Stimulated activated CD8-positive, alpha-beta memory T cell treated with anti-CD3 and anti-CD28 coated beads, Interleukin-15, amount 100 ng/mL, for 1 hour (primary cell): ENCODE measurements around the gene FRMD4A.
"Not testable (repeated sequence)": the region's sequence is repeated elsewhere in the genome, so short reads cannot be mapped to it uniquely, and the experiment has no call there.

ENCODE experiments used
- DNase-seq: peaks from one replicate; pipeline ENCODE4 v3.0.0-alpha.2; 2020; ENCODE audit warnings: low read depth

The FRMD4A gene

GRCh38 chr10:14146025-14146424 lies 184.7 kb downstream of the FRMD4A start:
- no peak for DNase-seq

DNA sequence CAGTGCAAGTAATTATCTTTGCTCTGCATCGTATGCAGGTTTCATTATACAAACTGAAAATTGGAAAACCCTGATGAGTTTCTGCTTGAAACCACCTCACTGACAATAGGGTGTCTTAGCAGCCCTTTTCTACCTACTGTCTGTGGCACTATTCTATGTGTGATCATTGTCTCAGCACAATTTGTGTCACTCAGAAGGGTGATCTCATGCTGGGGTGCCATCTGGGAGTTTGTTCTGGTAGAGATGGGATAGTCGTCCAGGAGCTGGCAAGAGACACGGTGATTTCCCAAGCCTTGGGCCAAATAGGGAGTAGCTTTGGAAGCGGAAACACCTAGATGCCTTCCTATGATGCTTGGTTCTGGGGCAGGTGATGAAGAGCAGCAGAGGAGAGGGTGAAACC lies 186.3 kb downstream of the FRMD4A start:
- DNase-seq: no peak

DNA sequence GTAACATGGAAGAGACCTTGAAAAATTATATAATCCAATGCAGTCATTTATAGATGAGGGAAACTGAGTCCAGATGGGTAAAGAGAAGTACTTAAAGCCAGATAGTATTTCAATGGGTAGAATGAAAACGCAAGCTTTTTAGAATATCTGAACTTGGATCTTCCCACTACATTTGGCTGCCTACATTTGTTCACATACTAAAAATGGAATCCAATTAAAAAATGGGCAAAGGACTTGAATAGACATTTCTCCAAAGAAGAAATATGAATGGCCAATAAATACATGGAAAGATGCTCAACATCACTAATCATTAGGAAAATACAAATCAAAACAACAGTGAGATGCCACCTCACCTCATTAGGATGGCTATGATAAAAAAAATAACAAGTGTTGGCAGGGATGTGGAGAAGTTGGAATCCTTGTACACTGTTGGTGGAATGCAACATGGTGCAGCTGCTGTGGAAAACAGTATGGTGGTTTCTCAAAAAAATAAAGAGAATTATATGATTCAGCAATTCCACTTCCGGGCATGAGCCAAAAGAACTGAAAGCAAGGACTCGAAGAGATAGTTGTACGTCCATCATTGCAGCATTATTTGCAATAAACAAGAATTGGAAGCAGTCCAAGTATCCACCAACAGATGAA lies 188.0 kb downstream of the FRMD4A start:
- DNase-seq: no peak

- no peak for DNase-seq
These were observed 189.4 kb downstream of the FRMD4A start for GRCh38 chr10:14141283-14141682.

DNA sequence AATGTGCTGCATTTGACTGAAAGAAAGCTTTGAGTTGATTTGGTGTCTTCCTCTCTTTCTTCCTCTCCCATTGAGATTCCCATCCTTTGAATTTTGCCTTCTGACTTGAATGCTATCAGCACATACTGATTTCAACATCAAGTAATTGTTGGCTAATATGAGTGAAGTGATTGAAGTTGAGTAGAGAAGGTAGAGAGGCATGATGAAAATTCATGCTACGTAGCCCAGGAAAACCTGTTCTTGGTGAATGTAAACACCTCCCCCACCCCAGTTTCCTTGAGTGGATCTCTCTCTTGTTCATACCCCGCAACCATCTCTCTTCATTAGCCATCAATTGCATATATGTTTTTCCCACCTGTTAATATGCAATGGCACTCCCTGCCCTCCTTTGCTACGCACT lies 193.3 kb downstream of the FRMD4A start:
- no peak for DNase-seq

DNA sequence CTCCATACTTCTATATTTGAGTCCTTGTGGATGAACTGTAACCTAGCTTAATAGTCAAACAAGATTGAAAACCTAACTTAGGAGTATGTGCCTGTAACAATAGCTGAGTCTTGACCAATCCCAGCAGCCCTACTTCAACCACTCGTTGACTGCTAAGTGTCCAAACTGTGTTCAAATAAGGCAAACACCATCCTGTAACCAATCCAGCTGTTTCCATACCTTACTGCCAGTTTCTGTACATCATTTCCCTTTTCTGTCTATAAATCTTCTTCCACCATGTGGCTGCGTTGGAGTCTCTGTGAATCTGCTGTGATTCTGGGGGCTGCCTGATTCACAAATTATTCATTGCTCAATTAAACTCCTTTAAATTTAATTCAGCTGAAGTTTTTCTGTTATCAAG lies 195.5 kb downstream of the FRMD4A start:
- not testable (repeated sequence) for DNase-seq

DNA sequence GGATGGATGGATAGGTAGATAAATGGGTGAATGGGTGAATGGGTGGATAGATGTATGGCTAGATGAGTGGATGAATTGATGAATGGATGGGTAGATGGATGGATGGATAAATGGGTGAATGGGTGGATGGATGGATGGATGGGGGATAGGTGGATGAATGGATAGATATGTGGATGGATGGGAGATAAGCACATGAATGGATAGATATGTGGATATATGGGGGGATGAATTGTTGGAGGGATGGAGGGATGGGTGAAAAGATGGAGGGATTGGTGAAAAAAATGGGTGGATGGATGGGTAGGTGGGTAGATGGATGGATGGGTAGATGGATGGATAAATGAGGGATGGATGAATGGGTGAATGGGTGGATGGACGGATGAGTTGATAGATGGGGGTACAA lies 196.4 kb downstream of the FRMD4A start:
- DNase-seq: no peak

GRCh38 chr10:14131261-14131960 lies 199.3 kb downstream of the FRMD4A start:
- DNase-seq: no peak

GRCh38 chr10:14129770-14130169 lies 201.0 kb downstream of the FRMD4A start:
- no peak for DNase-seq

DNA sequence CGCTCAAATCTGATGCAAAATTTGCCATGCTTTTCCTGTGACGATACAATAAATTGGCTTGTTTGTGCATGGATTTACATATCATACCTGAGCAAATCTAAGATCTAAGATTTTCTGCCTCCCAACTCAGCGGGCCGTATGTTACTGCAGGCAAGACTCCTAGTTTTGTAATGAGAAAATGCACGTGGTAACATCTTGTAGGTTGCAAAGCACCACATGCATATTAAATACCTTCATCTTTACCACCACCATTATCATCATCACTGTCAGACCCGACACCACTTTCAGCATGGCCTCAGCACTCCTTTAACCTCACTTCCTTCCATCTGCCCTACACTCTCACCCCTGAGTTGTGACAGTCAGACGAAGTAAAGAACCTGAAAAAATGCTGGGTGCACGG lies 202.2 kb downstream of the FRMD4A start:
- DNase-seq: no peak

- DNase-seq: no peak
These were observed 203.9 kb downstream of the FRMD4A start for GRCh38 chr10:14126697-14127440.

GRCh38 chr10:14125564-14125963 lies 205.2 kb downstream of the FRMD4A start:
- DNase-seq: no peak

DNA sequence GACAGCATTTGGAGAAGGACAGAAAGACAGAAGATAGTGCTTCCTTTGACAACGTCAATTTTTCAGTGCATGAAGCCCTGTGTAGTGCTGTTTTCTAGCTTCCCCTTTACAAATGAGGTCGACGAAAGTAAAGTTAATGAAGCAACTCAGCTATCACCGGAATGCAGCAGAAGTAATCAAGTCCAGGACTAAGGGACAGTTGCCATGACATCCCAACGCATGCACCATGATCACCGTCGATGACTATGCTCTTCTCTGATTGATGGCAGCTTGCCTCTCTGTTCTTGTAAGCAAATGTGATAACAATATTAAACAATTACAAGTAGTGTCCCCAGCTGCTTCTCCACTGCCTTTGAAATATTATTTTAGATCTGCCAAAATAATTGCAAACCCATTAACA lies 205.8 kb downstream of the FRMD4A start:
- no peak for DNase-seq

GRCh38 chr10:14123139-14123538 lies 207.6 kb downstream of the FRMD4A start:
- DNase-seq: no peak

GRCh38 chr10:14120812-14121211 lies 209.9 kb downstream of the FRMD4A start:
- no peak for DNase-seq

DNA sequence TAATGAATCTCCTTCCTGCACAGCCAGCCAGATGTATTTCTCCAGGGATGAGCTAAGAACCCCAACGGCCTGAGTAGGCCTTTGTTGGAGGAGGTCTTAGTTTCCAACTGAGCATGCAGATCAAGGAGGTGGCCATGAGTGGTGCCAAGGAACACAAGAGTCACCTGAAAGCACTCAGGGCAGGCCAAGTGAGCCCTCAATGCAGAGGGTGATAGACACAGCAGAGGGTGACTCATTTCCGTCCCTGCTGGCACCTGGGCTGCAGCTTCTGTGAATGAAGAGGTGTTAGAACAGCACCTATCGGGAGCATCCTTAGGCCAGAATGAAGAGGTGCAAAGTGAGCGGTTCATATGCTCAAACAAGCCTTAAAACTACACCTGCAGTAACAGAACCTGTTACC lies 211.8 kb downstream of the FRMD4A start:
- no peak for DNase-seq

DNA sequence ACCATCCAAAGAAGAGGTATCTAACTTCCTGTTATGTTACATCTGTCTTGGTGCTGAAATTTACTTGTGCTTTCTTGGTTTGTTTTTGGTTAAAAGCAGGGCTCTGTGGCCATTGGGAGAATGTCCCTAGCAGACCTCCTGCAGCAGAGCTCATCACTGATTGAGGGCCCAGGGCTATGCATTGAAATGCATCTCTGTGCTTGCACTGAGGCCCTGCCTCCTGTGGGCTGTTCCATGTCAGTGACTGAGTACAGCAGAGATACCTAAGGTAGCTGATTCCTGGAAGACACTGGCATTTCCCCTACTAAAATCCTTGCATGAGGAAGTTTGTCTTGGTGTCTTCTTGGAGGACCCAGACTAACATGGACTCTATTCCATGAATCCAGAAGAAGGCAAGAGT lies 213.9 kb downstream of the FRMD4A start:
- DNase-seq: no peak

- no peak for DNase-seq
These were observed 214.7 kb downstream of the FRMD4A start for GRCh38 chr10:14116021-14116420.

DNA sequence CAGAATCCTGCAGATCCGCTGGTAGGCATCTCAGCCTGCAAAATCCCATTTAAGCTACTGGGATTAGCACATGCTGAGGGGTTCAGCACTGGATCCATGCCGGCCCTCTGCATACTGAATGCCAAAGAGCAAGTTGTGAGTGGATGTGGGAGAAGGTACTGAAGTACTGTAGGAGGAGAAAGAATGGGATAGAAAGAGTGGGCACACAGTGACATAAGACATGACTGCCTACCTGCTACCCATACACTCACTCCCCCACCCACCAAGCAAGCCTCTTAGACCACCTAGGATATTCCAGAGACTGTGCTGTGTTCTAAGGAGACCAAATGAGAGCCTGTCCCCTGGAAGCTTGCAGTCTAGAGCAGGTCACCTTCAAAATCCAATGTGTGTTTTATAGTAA lies 215.9 kb downstream of the FRMD4A start:
- DNase-seq: no peak

DNA sequence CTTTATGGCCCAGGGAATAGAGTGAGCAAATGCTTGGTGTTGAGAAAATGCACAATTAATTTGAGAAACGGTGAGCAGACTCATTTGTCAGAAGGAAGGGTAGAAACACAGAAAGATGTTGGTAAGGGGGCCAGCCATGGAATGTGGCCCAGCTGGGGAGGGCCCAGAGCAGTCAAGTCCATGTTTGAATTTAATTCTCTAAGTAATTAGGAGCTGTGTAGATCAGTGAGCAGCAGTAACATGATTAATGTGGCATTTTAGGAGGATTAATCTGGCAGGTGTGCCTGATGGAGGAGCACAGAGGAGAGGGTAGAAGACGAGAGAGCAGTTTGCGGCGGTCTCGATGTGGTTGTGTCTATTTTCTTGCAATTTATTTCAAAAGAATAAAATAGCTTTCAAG lies 218.7 kb downstream of the FRMD4A start:
- DNase-seq: no peak

GRCh38 chr10:14111208-14111607 lies 219.5 kb downstream of the FRMD4A start:
- no peak for DNase-seq

GRCh38 chr10:14106828-14107227 lies 223.9 kb downstream of the FRMD4A start:
- DNase-seq: no peak

DNA sequence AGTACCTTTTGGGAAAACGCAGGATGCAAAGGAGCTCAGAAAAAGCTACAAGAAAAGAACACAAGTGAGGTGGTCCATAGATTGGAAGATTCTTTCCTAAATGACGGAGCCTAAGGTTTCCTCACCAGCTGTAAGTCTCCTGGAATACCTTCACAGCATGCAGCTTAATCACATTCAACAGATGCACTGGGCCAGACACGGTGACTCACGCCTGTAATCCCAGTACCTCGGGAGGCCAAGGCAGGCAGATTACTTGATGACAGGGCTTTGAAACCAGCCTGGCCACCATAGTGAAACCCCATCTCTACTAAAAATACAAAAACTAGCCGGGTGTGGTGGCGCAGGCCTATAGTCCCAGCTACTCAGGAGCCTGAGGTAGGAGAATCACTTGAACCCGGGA lies 228.7 kb downstream of the FRMD4A start:
- DNase-seq: no peak
